Endothelial cell (in vitro differentiated cells): ENCODE data around the gene CYP2J2. TPM values are rescaled to one million over a fixed set of nuclear protein-coding genes. Genes with fewer than 3 reads are reported as not detected.

Experiments used
- DNase-seq: peaks from one replicate; pipeline ENCODE4 v3.0.0; 2021; ENCODE audit warnings: low spot score
- H3K27ac Mint-ChIP-seq: one replicate; pipeline ENCODE4 v1.8.0; 2021; ENCODE audit warnings: mixed read lengths, inconsistent platforms; ENCODE audit not compliant: unreplicated experiment
- H3K27me3 Mint-ChIP-seq: one replicate; pipeline ENCODE4 v1.8.0; 2021; ENCODE audit warnings: mild to moderate bottlenecking, moderate library complexity, mixed read lengths, inconsistent platforms; ENCODE audit not compliant: unreplicated experiment
- H3K36me3 Mint-ChIP-seq: one replicate; pipeline ENCODE4 v1.8.0; 2021; ENCODE audit warnings: mild to moderate bottlenecking, low read depth, mixed read lengths, inconsistent platforms; ENCODE audit not compliant: unreplicated experiment
- H3K4me1 Mint-ChIP-seq: one replicate; pipeline ENCODE4 v1.8.0; 2021; ENCODE audit warnings: mild to moderate bottlenecking, mixed read lengths, inconsistent platforms; ENCODE audit not compliant: unreplicated experiment
- H3K4me3 Mint-ChIP-seq: one replicate; pipeline ENCODE4 v1.8.0; 2021; ENCODE audit warnings: mild to moderate bottlenecking, mixed read lengths, inconsistent platforms; ENCODE audit not compliant: unreplicated experiment
- H3K9me3 Mint-ChIP-seq: one replicate; pipeline ENCODE4 v1.8.0; 2021; ENCODE audit warnings: mixed read lengths, inconsistent platforms; ENCODE audit not compliant: unreplicated experiment
- CTCF ChIP-seq: fragments of 200-600 bp; sonication (generic); IDR thresholded peaks from one replicate; pipeline ENCODE4 v1.5.0; 2021; ENCODE audit warnings: antibody characterized with exemption; ENCODE audit not compliant: unreplicated experiment
- total RNA-seq: library from RNA; stranded (reverse); fragmentation: NEBNext Ultra II Directional; extraction: Animal tissue kit (Norgen Biotek cat#: 25700); gene quantifications from one replicate; pipeline ENCODE4 v1.2.1, GENCODE V29; 2021; ENCODE audit not compliant: unreplicated experiment

Gene CYP2J2
- total RNA-seq, 1 donor from 2014 or later, result 0.64 TPM

- no peak for TF ChIP-seq CTCF
- Mint-ChIP-seq H3K4me1 (no peaks in the 10 kb centered on the region), H3K9me3 (no peaks in the 10 kb centered on the region), H3K27ac (no peak overlapping the region), H3K4me3 (no peak overlapping the region), H3K36me3 (no peaks in the 10 kb centered on the region), H3K27me3 (peaks cover 3% of the 10 kb centered on the region)
- DNase-seq, result no peak
These were observed 27.6 kb downstream of the CYP2J2 start for GRCh38 chr1:59898927-59899326.

- no peak overlapping the region for H3K4me3 Mint-ChIP-seq
- no peak for TF ChIP-seq CTCF
- DNase-seq, result no peak
- H3K36me3 Mint-ChIP-seq, result no peaks in the 10 kb centered on the region
- H3K9me3 Mint-ChIP-seq, result no peaks in the 10 kb centered on the region
- H3K4me1 Mint-ChIP-seq, result peaks cover 6% of the 10 kb centered on the region
- no peak overlapping the region for H3K27ac Mint-ChIP-seq
- H3K27me3 Mint-ChIP-seq, result peaks cover 3% of the 10 kb centered on the region
These were observed 29.4 kb downstream of the CYP2J2 start for GRCh38 chr1:59897165-59897564.

GRCh38 chr1:59892841-59893811 is 33.4 kb downstream of the CYP2J2 start:
- no peak overlapping the region for H3K27ac Mint-ChIP-seq
- no peak for DNase-seq
- H3K27me3 Mint-ChIP-seq, result peaks cover 6% of the 10 kb centered on the region
- TF ChIP-seq CTCF, result no peak
- no peak overlapping the region for H3K4me3 Mint-ChIP-seq
- peaks cover 13% of the 10 kb centered on the region for H3K36me3 Mint-ChIP-seq
- peaks cover 6% of the 10 kb centered on the region for H3K4me1 Mint-ChIP-seq
- H3K9me3 Mint-ChIP-seq, result peaks cover 18% of the 10 kb centered on the region

GRCh38 chr1:59885160-59885832 is 41.3 kb downstream of the CYP2J2 start:
- H3K36me3 Mint-ChIP-seq, result peaks cover 14% of the 10 kb centered on the region
- peaks cover 7% of the 10 kb centered on the region for H3K4me1 Mint-ChIP-seq
- H3K4me3 Mint-ChIP-seq, result no peak overlapping the region
- H3K9me3 Mint-ChIP-seq, result peaks cover 19% of the 10 kb centered on the region
- H3K27me3 Mint-ChIP-seq, result peaks cover 6% of the 10 kb centered on the region
- no peak for DNase-seq
- TF ChIP-seq CTCF, result no peak
- no peak overlapping the region for H3K27ac Mint-ChIP-seq

- Mint-ChIP-seq H3K4me1 (peaks cover 15% of the 10 kb centered on the region), H3K4me3 (no peak overlapping the region), H3K27me3 (no peaks in the 10 kb centered on the region), H3K36me3 (no peaks in the 10 kb centered on the region), H3K27ac (peak overlapping the region; percentile 43), H3K9me3 (no peaks in the 10 kb centered on the region)
- DNase-seq, result no peak
- no peak for TF ChIP-seq CTCF
These were observed 45.8 kb downstream of the CYP2J2 start for GRCh38 chr1:59880735-59881134.
